ACC112 (cell line): ENCODE measurements around the gene STARD13.

Source experiments
- H2AFZ ChIP-seq: fragments of 200-600 bp; sonication (generic); one replicate; pipeline ENCODE4 v1.6.0; 2017; ENCODE audit warnings: antibody characterized with exemption, low read length; ENCODE audit not compliant: unreplicated experiment
- H3K27ac ChIP-seq: fragments of 200-600 bp; sonication (generic); 2 replicates; pipeline ENCODE4 v1.5.1; 2014; ENCODE audit warnings: low read depth, mild to moderate bottlenecking, antibody characterized with exemption, low read length, moderate library complexity
- H3K27me3 ChIP-seq: fragments of 200-600 bp; sonication (generic); 2 replicates; pipeline ENCODE4 v1.6.1; 2014; ENCODE audit warnings: mild to moderate bottlenecking, antibody characterized with exemption, low read length, moderate library complexity, mixed read lengths; ENCODE audit not compliant: insufficient read depth
- H3K36me3 ChIP-seq: fragments of 200-600 bp; sonication (generic); 2 replicates; pipeline ENCODE4 v1.6.1; 2016; ENCODE audit warnings: mild to moderate bottlenecking, antibody characterized with exemption, low read length, moderate library complexity, mixed read lengths; ENCODE audit not compliant: insufficient read depth
- H3K4me1 ChIP-seq: fragments of 200-600 bp; sonication (generic); one replicate; pipeline ENCODE4 v1.6.1; 2016; ENCODE audit warnings: low read length, mixed read lengths; ENCODE audit not compliant: insufficient read depth, unreplicated experiment, control insufficient read depth
- H3K4me3 ChIP-seq: fragments of 200-600 bp; sonication (generic); 2 replicates; pipeline ENCODE4 v1.5.1; 2014; ENCODE audit warnings: mild to moderate bottlenecking, low read depth, low read length
- H3K79me2 ChIP-seq: fragments of 200-600 bp; sonication (generic); one replicate; pipeline ENCODE4 v1.6.0; 2016; ENCODE audit warnings: low read length; ENCODE audit not compliant: control insufficient read depth, unreplicated experiment, insufficient read depth

The STARD13 gene

GRCh38 chr13:33284916-33285315 is 639 bp downstream of the STARD13 start:
- H3K4me1 ChIP-seq: peaks cover 28% of the 10 kb centered on the region
- peak overlapping the region; percentile 84 for H3K4me3 ChIP-seq
- peak overlapping the region; percentile 99 for H3K27ac ChIP-seq
- H2AFZ ChIP-seq: no peak overlapping the region
- no peaks in the 10 kb centered on the region for H3K27me3 ChIP-seq
- peaks cover 14% of the 10 kb centered on the region; the same call in 1 of the 2 replicates for H3K36me3 ChIP-seq
- peaks cover 60% of the 10 kb centered on the region for H3K79me2 ChIP-seq

GRCh38 chr13:33284031-33284430 is 1.5 kb downstream of the STARD13 start:
- Histone ChIP-seq H3K36me3 (peaks cover 14% of the 10 kb centered on the region; the same call in 1 of the 2 replicates), H2AFZ (no peak overlapping the region), H3K27me3 (no peaks in the 10 kb centered on the region), H3K4me3 (peak overlapping the region; percentile 84), H3K27ac (peak overlapping the region; percentile 99), H3K79me2 (peaks cover 66% of the 10 kb centered on the region), H3K4me1 (peaks cover 36% of the 10 kb centered on the region)

- Histone ChIP-seq H3K4me3 (peak overlapping the region; percentile 84), H3K79me2 (peaks cover 73% of the 10 kb centered on the region), H3K36me3 (peaks cover 14% of the 10 kb centered on the region; the same call in 1 of the 2 replicates), H2AFZ (no peak overlapping the region), H3K4me1 (peaks cover 43% of the 10 kb centered on the region), H3K27me3 (no peaks in the 10 kb centered on the region), H3K27ac (peak overlapping the region; percentile 99)
These were observed 2.2 kb downstream of the STARD13 start for GRCh38 chr13:33283195-33283911.

GRCh38 chr13:33281951-33282595 is 3.5 kb downstream of the STARD13 start:
- Histone ChIP-seq H3K79me2 (peaks cover 83% of the 10 kb centered on the region), H2AFZ (no peak overlapping the region), H3K27ac (peak overlapping the region; percentile 99), H3K4me1 (peaks cover 56% of the 10 kb centered on the region), H3K27me3 (no peaks in the 10 kb centered on the region), H3K36me3 (peaks cover 15% of the 10 kb centered on the region; the same call in 1 of the 2 replicates), H3K4me3 (peak overlapping the region; percentile 84)

GRCh38 chr13:33280923-33281322 is 4.6 kb downstream of the STARD13 start:
- Histone ChIP-seq H3K79me2 (peaks cover 89% of the 10 kb centered on the region), H3K27ac (peak overlapping the region; percentile 99), H3K27me3 (no peaks in the 10 kb centered on the region), H3K36me3 (peaks cover 20% of the 10 kb centered on the region), H3K4me3 (peak overlapping the region; percentile 84), H2AFZ (no peak overlapping the region), H3K4me1 (peaks cover 62% of the 10 kb centered on the region)

- Histone ChIP-seq H3K4me1 (peaks cover 67% of the 10 kb centered on the region), H2AFZ (no peak overlapping the region), H3K27ac (peak overlapping the region; percentile 99), H3K36me3 (peaks cover 25% of the 10 kb centered on the region), H3K79me2 (peaks cover 93% of the 10 kb centered on the region), H3K4me3 (peak overlapping the region; percentile 84), H3K27me3 (no peaks in the 10 kb centered on the region)
These were observed 5.2 kb downstream of the STARD13 start for GRCh38 chr13:33280279-33280905.

GRCh38 chr13:33279414-33280278 is 5.9 kb downstream of the STARD13 start:
- Histone ChIP-seq H3K79me2 (peaks cover 93% of the 10 kb centered on the region), H3K36me3 (peaks cover 32% of the 10 kb centered on the region), H3K4me3 (peak overlapping the region; percentile 84), H2AFZ (no peak overlapping the region), H3K4me1 (peaks cover 74% of the 10 kb centered on the region), H3K27ac (peak overlapping the region; percentile 99), H3K27me3 (no peaks in the 10 kb centered on the region)

- peaks cover 38% of the 10 kb centered on the region for H3K36me3 ChIP-seq
- no peaks in the 10 kb centered on the region for H3K27me3 ChIP-seq
- no peak overlapping the region for H2AFZ ChIP-seq
- peaks cover 82% of the 10 kb centered on the region for H3K4me1 ChIP-seq
- H3K27ac ChIP-seq: peak overlapping the region; percentile 99
- peaks cover 93% of the 10 kb centered on the region for H3K79me2 ChIP-seq
- peak overlapping the region; percentile 50 for H3K4me3 ChIP-seq
These were observed 6.6 kb downstream of the STARD13 start for GRCh38 chr13:33278913-33279312.

GRCh38 chr13:33277946-33278345 is 7.6 kb downstream of the STARD13 start:
- peaks cover 91% of the 10 kb centered on the region for H3K4me1 ChIP-seq
- no peak overlapping the region for H2AFZ ChIP-seq
- H3K27ac ChIP-seq: peak overlapping the region; percentile 99
- H3K36me3 ChIP-seq: peaks cover 32% of the 10 kb centered on the region
- no peaks in the 10 kb centered on the region for H3K27me3 ChIP-seq
- H3K4me3 ChIP-seq: peak overlapping the region; percentile 22; the same call in 1 of the 2 replicates
- peaks cover 92% of the 10 kb centered on the region for H3K79me2 ChIP-seq
